ENCODE data around the gene PPP2R5A.

- TF ChIP-seq POLR2A (IDR thresholded peaks at IDR 0.05; ENCODE audit: low read length) (no peak), GATA1 (IDR thresholded peaks at IDR 0.05; ENCODE audit: low read depth, low read length) (no peak)
These were observed 112.0 kb downstream of the PPP2R5A start for GRCh38 chr1:212397171-212397570.
